ENCODE data around the gene REEP1. TPM values are rescaled to one million over a fixed set of nuclear protein-coding genes. Genes with fewer than 3 reads are reported as not detected.

The REEP1 gene
- total and polyA plus RNA-seq, 2 of the 13 experiments (the other 11 are each of a cell fraction or from before 2014, with no cell fraction given): 0.27 TPM; not detected in 1

GRCh38 chr2:86360776-86361175, 23.4 kb upstream of the REEP1 start (continued):
- TF ChIP-seq PPARG (CRISPR knock-in tag; conservative IDR thresholded peaks at IDR 0.05) (no peak), ZBTB1 (CRISPR knock-in tag; IDR thresholded peaks at IDR 0.05; ENCODE audit: borderline replicate concordance) (no peak), ZNF337 (CRISPR knock-in tag; IDR thresholded peaks at IDR 0.05; ENCODE audit: borderline replicate concordance, low read depth) (no peak), PITX1 (CRISPR knock-in tag; IDR thresholded peaks at IDR 0.05) (no peak)

DNA sequence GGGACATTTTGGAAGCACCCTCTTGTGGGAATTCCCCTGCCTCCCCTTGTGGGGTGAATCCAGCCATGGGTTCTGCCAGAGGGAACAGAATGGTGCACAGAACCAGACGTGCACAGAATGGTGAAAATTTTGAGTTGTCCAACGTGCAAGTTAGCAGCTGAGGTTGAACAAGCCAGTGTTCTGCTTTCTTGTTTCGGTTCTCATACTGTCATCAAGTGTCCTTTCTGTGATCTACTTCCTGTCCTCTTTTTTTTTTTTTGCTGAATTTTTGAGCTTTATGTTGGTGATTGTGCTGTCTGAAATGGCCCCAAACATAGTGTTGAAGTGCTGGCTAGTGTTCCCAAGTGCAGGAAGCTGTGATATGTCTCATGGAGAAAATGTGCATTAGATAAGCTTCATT, 21.5 kb upstream of the REEP1 start:
- no peak for TF ChIP-seq GFI1 (CRISPR knock-in tag; IDR thresholded peaks at IDR 0.05; ENCODE audit: borderline replicate concordance)
- TF ChIP-seq FOSL1 (CRISPR knock-in tag; IDR thresholded peaks at IDR 0.05; ENCODE audit: borderline replicate concordance): no peak
- TF ChIP-seq KDM1A (CRISPR knock-in tag; IDR thresholded peaks at IDR 0.05): no peak
- TF ChIP-seq ZNF577 (CRISPR knock-in tag; IDR thresholded peaks at IDR 0.05; ENCODE audit: borderline replicate concordance, low read depth): no peak
- TF ChIP-seq NFE2L1 (CRISPR knock-in tag; IDR thresholded peaks at IDR 0.05; ENCODE audit: borderline replicate concordance): no peak
- no peak for TF ChIP-seq SMC3 (IDR thresholded peaks at IDR 0.05; ENCODE audit: low read length)
- CTCF ChIA-PET (ENCODE audit: low intra/inter-chr PET ratio, low total read pairs): no interaction called here
- BruUV-seq (replicated peaks): no TSS peak
- Histone ChIP-seq H3K9me3 (ENCODE audit: low read length) (no peaks in the 10 kb centered on the region), H3K9ac (ENCODE audit: insufficient read depth, low read depth, low read length) (no peak overlapping the region), H3K79me2 (ENCODE audit: insufficient read depth, low read length) (no peaks in the 10 kb centered on the region), H3K27me3 (ENCODE audit: control insufficient read depth in 1 of 2, insufficient read depth in 2 of 2, low read length in 2 of 2) (no peaks in the 10 kb centered on the region; a peak in 1 of 5 replicates), H3K4me2 (ENCODE audit: low read depth, low read length) (no peak overlapping the region), H2AFZ (ENCODE audit: low read length) (no peak overlapping the region), H3K36me3 (replicated peaks in 1 of 2; ENCODE audit: control insufficient read depth in 1 of 2, insufficient read depth in 2 of 2, low read length in 2 of 2) (no peaks in the 10 kb centered on the region), H4K20me1 (ENCODE audit: insufficient read depth, low read length) (no peaks in the 10 kb centered on the region), H3K4me1 (ENCODE audit: insufficient read depth, low read length) (peaks cover 15% of the 10 kb centered on the region; the same call in 1 of the 2 replicates), H3K27ac (ENCODE audit: extremely low read length, insufficient read depth, low read length) (no peak overlapping the region), H3K4me3 (replicated peaks in 1 of 3; ENCODE audit: insufficient read depth in 1 of 3, low read depth in 2 of 3, low read length in 3 of 3) (no peak overlapping the region)
- in situ Hi-C loops (cut with HindIII; ENCODE audit: extremely low pct_ligation_motif_present, low pct_unique_long_range_greater_than_20kb): no loop called here
- WGBS (ENCODE audit: low lambda C conversion rate): 34% methylated on average over 3 of the region's 3 CpGs
- intact Hi-C loops (cut with micrococcal nuclease; ENCODE audit: unreplicated experiment): no loop called here
- FAIRE-seq: no peak
- POLR2A ChIA-PET: no interaction called here
- no peak for ATAC-seq
- DNase-seq (ENCODE audit: low spot score): no peak
